NCI-H1092 treated with DMSO at 0.1 percent for 48 hours (cell line): ENCODE results near the gene KRTAP4-12.
"Not testable (repeated sequence)": the region's sequence is repeated elsewhere in the genome, so short reads cannot be mapped to it uniquely, and the experiment has no call there.

ENCODE experiments used
- DNase-seq: peaks from one replicate; lab custom pipeline; 2025; lab: John Stamatoyannopoulos, UW

The KRTAP4-12 gene

DNA sequence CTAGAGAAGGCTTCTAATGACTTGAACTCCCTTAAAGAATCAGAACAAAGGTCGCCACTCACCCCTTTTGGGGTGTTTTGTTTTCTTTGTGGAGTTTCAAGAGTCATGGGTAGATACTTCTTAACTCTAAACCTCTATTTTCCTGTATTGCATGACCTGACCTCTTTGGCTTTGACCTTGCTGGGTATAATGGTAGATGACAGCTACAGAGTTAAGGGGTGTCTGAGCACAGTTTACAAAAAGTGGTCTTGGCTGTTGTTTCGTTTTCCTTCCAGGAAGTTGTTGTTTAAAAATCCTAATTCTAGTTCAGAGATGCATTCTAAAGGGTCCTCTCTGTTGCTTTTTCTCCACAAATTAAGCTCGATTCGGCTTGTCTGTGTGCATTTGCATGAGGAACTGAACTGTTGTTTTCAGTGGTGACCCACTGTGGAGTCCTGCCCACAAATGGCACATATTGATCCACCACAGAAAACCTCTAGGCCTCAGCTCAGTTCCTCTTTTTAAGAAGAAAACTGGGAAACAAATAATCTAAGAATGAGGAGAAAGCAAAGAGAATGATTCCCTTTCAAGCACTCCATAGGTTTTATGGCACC lies 35.1 kb downstream of the KRTAP4-12 start:
- not testable (repeated sequence) for DNase-seq

DNA sequence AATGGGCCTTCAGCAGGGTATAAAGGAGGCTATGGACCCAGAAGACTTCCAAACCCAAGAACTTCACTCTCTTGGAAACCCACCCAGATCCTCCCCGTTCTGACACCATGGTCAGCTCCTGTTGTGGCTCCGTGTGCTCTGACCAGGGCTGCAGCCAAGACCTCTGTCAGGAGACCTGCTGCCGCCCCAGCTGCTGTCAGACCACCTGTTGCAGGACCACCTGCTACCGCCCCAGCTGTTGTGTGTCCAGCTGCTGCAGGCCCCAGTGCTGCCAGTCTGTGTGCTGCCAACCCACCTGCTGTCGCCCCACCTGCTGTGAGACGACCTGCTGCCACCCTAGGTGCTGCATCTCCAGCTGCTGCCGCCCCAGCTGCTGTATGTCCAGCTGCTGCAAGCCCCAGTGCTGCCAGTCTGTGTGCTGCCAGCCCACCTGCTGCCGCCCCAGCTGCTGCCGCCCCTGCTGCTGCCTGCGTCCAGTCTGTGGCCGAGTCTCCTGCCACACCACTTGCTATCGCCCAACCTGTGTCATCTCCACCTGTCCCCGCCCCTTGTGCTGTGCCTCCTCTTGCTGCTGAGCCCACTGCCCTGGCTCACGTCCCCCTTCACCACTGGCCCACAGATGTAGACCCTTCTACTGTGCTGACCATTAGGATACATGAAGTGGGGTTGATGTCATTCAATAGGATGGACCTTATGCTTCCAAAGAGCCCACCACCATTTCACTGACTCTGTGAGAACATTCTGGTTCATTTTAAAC lies 39.7 kb downstream of the KRTAP4-12 start, which contains the start of gene KRTAP4-7:
KRTAP4-7 (plus strand) TSS at position 51 of the 757 bp plus-strand sequence; CDS start at position 108, 57 bp downstream.
- DNase-seq: not testable (repeated sequence)

DNA sequence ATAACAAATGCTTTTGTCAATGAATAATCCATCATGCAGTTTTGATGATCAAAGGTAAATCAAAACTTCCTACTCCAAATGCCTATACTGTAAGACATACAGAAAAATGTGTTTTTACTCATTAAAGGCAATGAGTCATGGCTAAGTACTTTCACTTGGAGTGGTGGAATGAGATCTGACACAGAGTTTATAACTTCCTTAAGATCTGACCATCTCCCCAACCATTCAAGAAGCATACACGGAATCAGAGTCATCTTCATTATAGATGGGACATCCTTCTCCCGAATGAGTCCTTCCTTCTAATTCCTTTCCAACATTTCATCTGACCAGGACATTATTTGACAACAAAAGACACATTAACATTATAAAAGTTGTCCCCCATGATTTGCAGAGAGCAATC lies 40.6 kb downstream of the KRTAP4-12 start:
- not testable (repeated sequence) for DNase-seq

DNA sequence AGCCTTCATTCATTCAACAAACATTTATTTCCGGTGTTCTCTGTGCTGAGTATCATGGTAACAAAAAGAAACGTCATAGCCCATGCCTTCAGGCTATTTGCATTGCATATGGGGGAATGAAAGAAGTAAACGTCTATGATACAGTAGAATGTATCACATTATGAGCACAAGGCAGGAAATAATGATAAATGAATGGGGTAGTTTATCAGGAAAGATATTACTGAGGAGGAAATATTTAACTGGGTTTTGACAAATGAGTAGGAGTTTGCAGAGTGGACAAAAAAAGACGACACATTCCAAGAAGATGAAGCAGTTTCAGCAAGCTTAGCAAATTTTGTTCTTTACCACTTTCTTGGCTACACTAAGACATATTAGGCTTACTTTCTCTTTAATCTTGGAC lies 41.4 kb downstream of the KRTAP4-12 start:
- DNase-seq: no peak

- no peak for DNase-seq
Measured at GRCh38 chr17:41076788-41077187, 47.2 kb downstream of the KRTAP4-12 start.

DNA sequence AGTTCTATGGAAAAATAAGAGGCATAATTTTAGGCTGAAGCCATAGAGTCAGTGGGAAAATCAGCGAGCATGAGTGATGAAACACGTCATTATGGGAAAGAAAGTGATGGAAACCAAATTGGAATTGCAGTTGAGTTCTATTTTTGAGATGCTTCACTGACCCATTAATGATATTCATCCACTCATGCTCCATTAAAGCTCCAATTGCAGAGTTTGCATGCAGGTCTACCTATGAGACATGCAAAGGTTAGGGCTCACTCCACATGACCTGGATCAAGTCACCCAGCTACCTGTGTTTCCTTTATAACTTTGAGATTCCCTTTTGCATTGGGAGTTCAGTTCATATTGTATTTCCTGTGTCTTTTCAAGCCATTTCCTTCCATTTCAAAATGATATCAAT lies 50.3 kb downstream of the KRTAP4-12 start:
- DNase-seq: no peak
